Endothelial cell of umbilical vein (primary cell): Measurements from ENCODE around the gene HBEGF.

Experiments used
- EZH2 ChIP-seq: IDR thresholded peaks from 2 replicates; pipeline ENCODE4 v1.6.1; 2012; ENCODE audit warnings: borderline replicate concordance, low read depth, mild to moderate bottlenecking, moderate library complexity, low read length, inconsistent platforms; ENCODE audit not compliant: severe bottlenecking
- JUN ChIP-seq: IDR thresholded peaks from 2 replicates; pipeline ENCODE4 v1.6.1; 2011; ENCODE audit warnings: borderline replicate concordance, low read depth; ENCODE audit not compliant: insufficient read length, insufficient read depth
- POLR2A ChIP-seq: IDR thresholded peaks from 2 replicates; pipeline ENCODE4 v1.6.1; 2012; ENCODE audit warnings: low read depth, mild to moderate bottlenecking, control low read depth, low read length
- TF ChIP-seq, protein P1 (sequence below), 2 donors: IDR thresholded peaks; 1 replicate in 1 of 2; 2 replicates in 1 of 2; pipeline ENCODE4 v1.5.1; 2011; ENCODE audit warnings: low read length in 2 of 2, mild to moderate bottlenecking in 2 of 2, moderate library complexity in 2 of 2, control low read depth in 1 of 2, inconsistent platforms in 1 of 2, low read depth in 1 of 2; ENCODE audit not compliant: insufficient read depth in 1 of 2; ENCODE audit errors: extremely low read depth in 1 of 2

- TF ChIP-seq EZH2 (no peak), JUN (no peak), POLR2A (no peak)
- TF ChIP-seq, protein P1, sequence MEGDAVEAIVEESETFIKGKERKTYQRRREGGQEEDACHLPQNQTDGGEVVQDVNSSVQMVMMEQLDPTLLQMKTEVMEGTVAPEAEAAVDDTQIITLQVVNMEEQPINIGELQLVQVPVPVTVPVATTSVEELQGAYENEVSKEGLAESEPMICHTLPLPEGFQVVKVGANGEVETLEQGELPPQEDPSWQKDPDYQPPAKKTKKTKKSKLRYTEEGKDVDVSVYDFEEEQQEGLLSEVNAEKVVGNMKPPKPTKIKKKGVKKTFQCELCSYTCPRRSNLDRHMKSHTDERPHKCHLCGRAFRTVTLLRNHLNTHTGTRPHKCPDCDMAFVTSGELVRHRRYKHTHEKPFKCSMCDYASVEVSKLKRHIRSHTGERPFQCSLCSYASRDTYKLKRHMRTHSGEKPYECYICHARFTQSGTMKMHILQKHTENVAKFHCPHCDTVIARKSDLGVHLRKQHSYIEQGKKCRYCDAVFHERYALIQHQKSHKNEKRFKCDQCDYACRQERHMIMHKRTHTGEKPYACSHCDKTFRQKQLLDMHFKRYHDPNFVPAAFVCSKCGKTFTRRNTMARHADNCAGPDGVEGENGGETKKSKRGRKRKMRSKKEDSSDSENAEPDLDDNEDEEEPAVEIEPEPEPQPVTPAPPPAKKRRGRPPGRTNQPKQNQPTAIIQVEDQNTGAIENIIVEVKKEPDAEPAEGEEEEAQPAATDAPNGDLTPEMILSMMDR (IDR thresholded peaks at IDR 0.05; ENCODE audit: extremely low read depth in 1 of 2, insufficient read depth in 1 of 2, low read depth in 1 of 2, low read length in 2 of 2): no peak
Observed at GRCh38 chr5:140360101-140360500, 13.7 kb upstream of the HBEGF start, which contains the start of gene SLC4A9.
